ENCODE data around the gene AGXT. TPM values are rescaled to one million over a fixed set of nuclear protein-coding genes. Genes with fewer than 3 reads are reported as not detected.

Gene AGXT
- total RNA-seq, 1 experiment from 2014 or later, result 0.36 TPM

GRCh38 chr2:240821429-240821778 lies 47.2 kb upstream of the AGXT start:
- Histone ChIP-seq H3K9me3 (ENCODE audit: control insufficient read depth, insufficient read depth, low read depth, low read length) (no peaks in the 10 kb centered on the region), H3K36me3 (ENCODE audit: control insufficient read depth, insufficient read depth, low read length) (no peaks in the 10 kb centered on the region), H3K27ac (ENCODE audit: low read length) (no peak overlapping the region), H3K27me3 (ENCODE audit: control insufficient read depth, insufficient read depth, low read length) (peaks cover 5% of the 10 kb centered on the region), H3K4me3 (ENCODE audit: low read depth in 2 of 2, low read length in 2 of 2) (peak overlapping the region; percentile 46 to 56), H3K4me1 (ENCODE audit: control insufficient read depth, insufficient read depth, low read length) (peaks cover 3% of the 10 kb centered on the region; the same call in 1 of the 2 replicates)
- DNase-seq (ENCODE audit: low read depth, low spot score), result no peak
- ChIA-PET POLR2A (interaction anchor here (0.7 kb wide), 1 partner anchor 748 kb away, joined by 4 read pairs; no protein-coding TSS in a partner anchor), CTCF (interaction anchor here (1.1 kb wide), 1 partner anchor 19 kb away, joined by 5 read pairs; no protein-coding TSS in a partner anchor)
- TF ChIP-seq TCF7L2 (IDR thresholded peaks at IDR 0.05; ENCODE audit: low read depth, low read length), result no peak
- TF ChIP-seq SIN3A (IDR thresholded peaks at IDR 0.05; ENCODE audit: borderline replicate concordance, insufficient read depth, low read depth, low read length), result no peak
- TF ChIP-seq POLR2AphosphoS5 (IDR thresholded peaks at IDR 0.05; ENCODE audit: low read depth, low read length), result no peak
- no peak for TF ChIP-seq REST (IDR thresholded peaks at IDR 0.05; ENCODE audit: insufficient read depth in 1 of 2, low read depth in 2 of 2, low read length in 1 of 2)
- TF ChIP-seq CTCF (IDR thresholded peaks at IDR 0.05), result no peak
- no TSS peak for BruUV-seq (replicated peaks)
- intact Hi-C loops (cut with micrococcal nuclease; ENCODE audit: unreplicated experiment) (no loop called here), in situ Hi-C loops (cut with HindIII; ENCODE audit: low pct_unique_long_range_greater_than_20kb, low sequenced_read_pairs) (no loop called here)
- ATAC-seq, result no peak

- in situ Hi-C loops (cut with HindIII; ENCODE audit: low pct_unique_long_range_greater_than_20kb, low sequenced_read_pairs), result no loop called here
- H3K9me3 ChIP-seq (ENCODE audit: control insufficient read depth, insufficient read depth, low read depth, low read length), result no peaks in the 10 kb centered on the region
- peaks cover under 1% of the 10 kb centered on the region; the same call in 1 of the 2 replicates for H3K4me1 ChIP-seq (ENCODE audit: control insufficient read depth, insufficient read depth, low read length)
- POLR2A ChIA-PET, result no interaction called here
- peaks cover 5% of the 10 kb centered on the region for H3K27me3 ChIP-seq (ENCODE audit: control insufficient read depth, insufficient read depth, low read length)
- no peak overlapping the region for H3K4me3 ChIP-seq (ENCODE audit: low read depth in 2 of 2, low read length in 2 of 2)
- no peak for ATAC-seq
- H3K27ac ChIP-seq (ENCODE audit: low read length), result no peak overlapping the region
- intact Hi-C loops (cut with micrococcal nuclease; ENCODE audit: unreplicated experiment), result no loop called here
- no TSS peak for BruUV-seq (replicated peaks)
- CTCF ChIA-PET, result no interaction called here
- H3K36me3 ChIP-seq (ENCODE audit: control insufficient read depth, insufficient read depth, low read length), result no peaks in the 10 kb centered on the region
- TF ChIP-seq TCF7L2 (IDR thresholded peaks at IDR 0.05; ENCODE audit: low read depth, low read length) (no peak), POLR2AphosphoS5 (IDR thresholded peaks at IDR 0.05; ENCODE audit: low read depth, low read length) (no peak), SIN3A (IDR thresholded peaks at IDR 0.05; ENCODE audit: borderline replicate concordance, insufficient read depth, low read depth, low read length) (no peak), CTCF (IDR thresholded peaks at IDR 0.05) (no peak), REST (IDR thresholded peaks at IDR 0.05; ENCODE audit: insufficient read depth in 1 of 2, low read depth in 2 of 2, low read length in 1 of 2) (no peak)
- DNase-seq (ENCODE audit: low read depth, low spot score), result no peak
These were observed 46.3 kb upstream of the AGXT start for GRCh38 chr2:240822280-240822847.
